Putamen (tissue), 1 donor: ENCODE data around the gene MICU1.
"Not testable (repeated sequence)": the region's sequence is repeated elsewhere in the genome, so short reads cannot be mapped to it uniquely, and the experiment has no call there.

Experiments used
- DNase-seq: peaks from one replicate; pipeline ENCODE4 v3.0.0-alpha.2; 2016; ENCODE audit warnings: low spot score

The MICU1 gene

DNA sequence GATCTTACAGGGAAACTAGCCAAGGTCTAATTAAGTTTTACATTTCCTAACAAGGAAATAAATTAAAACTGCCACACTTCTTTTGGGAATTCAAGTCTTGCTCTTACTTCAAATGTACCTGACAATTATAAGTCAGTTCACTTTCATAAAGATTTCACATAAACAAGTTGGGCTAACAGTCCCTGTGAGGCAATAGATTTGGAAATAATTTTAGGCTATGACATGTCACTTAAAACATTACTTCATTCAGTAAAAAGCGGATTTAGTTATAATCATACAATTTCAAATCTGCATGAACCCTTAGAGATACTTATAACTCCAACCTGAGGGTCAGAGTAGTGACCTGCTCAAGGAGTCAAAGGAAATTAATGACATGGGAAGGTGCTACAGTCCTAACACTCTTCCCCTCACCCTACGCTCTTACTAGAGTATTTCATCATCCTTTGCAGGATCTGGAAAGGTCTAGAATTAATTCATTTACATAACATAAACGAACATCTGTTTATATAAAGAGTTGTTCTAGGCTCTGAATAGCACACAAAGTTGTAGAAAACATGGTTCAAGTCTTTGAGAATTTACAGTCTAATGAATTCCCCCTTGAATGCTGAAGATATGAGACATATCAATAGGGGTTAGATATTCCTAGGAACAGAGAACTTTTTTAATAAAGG, 238.8 kb downstream of the MICU1 start:
- no peak for DNase-seq

DNA sequence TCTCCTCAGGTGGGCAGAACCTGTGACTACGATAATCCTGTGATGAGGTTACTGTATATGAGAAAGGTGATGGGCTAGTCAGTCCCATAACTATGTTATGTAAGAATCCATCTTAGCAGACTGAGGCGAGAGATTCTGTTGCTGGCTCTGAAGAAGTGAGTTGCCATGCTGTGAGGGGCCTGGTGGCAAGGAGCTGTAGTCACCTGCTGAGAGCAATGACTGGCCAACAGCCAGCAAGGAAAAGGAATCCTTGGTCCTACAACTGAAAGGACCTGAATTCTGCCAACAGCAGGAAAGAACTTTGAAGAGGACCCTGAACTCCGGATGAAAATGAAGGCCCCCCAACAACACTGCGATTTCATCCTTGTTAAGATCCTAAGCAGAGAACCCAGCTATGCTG, 240.2 kb downstream of the MICU1 start:
- no peak for DNase-seq

DNA sequence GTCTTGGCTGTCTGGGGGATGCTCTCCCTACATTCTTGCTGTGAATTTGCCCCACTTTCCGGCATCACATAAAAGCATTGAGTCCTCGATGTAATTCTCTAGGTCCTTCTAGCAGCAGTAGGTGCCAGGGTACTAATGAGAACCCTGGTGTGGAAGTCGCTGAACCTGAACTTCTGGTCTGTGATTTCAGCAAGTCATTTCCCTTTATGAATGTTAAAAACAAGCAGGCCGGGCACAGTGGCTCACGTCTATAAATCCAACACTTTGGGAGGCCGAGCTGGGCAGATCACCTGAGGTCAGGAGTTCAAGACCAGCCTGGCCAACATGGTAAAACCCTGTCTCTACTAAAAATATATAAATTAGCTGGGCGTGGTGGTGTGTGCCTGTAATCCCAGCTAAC, 240.9 kb downstream of the MICU1 start:
- not testable (repeated sequence) for DNase-seq

DNA sequence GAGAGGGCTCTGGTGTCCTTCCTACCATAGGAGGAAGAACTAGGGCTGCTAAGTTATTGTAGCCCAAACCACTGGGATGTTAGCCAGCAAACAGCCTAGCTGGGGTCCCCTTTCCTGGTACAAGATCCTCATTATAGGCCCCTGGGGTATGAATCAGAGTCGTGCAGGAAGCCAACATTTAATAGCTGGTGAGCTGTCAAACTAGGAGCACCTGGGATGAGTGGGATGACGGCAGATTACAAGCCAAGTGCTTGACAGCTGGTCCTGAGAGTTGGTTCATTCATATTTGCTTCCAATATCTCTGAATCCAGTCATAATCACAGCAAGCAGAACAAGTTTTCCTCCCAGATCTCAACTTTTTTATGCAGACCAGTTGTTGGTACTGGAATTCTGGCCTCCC, 246.1 kb downstream of the MICU1 start:
- DNase-seq = no peak

DNA sequence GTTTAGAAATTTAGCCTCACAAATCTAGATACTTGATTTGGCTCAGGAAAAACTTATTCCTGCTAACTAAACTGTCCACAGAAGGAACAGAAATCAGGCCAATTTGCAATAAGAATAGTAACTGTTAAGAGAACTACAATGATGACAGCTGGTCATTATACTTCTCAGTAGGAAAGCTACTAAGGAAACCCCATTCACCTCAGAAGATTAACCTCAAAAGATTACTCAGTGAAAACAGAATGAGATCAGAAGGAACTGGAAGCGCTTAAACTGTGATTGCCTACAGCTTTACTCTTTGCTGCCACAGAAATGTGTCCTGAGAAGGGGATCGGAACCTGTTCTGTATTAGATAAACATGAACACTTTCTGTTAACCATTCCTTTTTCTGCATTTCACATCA, 246.8 kb downstream of the MICU1 start:
- DNase-seq = no peak

DNA sequence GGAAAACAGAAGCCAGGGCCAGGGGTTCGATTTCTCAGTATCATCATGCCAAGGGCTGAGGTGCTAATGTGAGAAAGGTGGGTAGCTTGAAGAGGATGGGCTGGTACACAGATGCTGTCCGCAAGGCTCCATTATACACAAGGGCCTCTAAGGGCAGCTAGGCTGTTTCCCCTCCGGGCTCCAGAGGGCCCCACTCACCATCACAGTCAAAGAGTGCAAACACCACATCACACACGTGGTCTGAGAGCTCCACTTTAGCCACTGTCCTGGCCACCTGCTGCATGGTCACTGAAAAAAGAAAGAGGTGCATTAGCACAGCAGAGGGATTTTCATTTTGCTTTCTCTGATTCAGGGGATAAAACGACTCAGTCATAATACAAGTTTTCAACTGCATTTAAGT, 250.3 kb downstream of the MICU1 start:
- DNase-seq = peak; percentile 53

DNA sequence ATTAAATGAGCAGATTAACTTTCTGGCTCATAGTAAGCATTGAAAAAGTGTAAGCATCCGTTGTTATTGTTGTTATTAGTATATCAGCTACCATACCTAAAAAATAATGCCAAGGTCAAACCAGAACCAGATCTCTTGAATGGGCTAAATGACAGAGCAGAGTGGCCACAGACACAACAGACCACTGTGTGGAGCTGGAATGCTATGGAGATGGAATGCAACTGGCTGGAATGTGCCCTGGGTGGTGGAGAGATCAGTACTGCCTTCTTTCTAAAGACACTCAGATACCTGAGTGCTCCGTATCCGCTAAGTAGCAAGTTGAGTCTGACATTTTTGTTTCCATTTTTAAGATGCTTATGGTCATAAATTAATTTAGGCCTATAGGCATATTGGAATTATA, 250.7 kb downstream of the MICU1 start:
- peak; percentile 41 for DNase-seq

DNA sequence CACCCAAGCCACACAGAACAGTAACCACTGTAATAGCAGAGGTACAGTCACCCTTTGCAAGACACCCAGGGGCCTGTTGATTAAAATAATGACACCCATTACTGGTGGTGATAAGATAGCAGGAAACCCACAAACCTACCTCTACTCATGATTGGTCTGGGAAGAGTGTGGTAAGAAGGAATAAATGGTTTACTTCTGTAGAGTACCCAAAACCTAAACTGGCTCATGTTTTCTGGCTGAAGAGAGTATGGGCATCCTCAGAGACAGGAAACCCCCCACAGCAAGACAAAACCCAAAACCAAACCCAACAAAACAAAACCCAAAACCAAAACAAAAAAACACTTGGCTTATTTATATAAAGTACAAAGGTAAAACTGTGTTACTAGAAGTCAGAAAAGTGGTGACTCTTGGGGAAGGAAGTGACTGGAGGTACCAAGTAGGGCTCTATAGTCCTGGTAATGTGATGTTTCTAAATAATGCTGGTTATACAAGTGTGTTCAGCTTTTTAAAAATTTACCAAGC, 255.6 kb downstream of the MICU1 start:
- no peak for DNase-seq

DNA sequence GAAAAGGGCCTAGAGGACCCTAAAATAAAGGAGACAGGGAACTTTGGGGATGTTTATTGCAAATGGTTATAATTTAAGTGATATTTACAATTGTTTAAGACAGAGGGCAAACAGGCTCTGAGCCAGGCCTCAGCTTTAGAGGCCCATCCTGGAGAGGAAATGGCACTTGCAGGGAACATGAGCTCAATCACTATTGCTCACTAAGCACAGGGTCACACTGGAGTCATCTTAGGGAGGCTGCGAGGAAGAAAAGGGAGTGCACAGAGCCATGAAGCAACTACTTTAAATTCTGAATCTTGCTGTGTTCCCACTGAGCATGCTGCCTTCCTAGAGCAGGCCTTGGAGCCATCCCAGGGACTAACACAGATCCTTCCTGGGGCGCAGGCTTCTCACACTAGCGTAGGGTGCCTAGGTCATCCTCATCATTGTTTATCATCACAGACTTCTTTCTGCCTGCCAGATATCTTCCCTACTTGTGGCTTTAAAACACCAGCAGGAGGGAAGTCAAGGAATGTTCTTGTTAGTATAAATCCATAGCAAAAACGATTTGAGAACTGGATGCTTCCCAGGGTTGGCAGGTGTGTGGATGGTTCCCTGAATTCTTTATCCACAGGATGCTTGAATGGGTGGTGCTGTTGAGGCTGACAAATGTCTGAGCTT, 258.4 kb downstream of the MICU1 start:
- no peak for DNase-seq

DNA sequence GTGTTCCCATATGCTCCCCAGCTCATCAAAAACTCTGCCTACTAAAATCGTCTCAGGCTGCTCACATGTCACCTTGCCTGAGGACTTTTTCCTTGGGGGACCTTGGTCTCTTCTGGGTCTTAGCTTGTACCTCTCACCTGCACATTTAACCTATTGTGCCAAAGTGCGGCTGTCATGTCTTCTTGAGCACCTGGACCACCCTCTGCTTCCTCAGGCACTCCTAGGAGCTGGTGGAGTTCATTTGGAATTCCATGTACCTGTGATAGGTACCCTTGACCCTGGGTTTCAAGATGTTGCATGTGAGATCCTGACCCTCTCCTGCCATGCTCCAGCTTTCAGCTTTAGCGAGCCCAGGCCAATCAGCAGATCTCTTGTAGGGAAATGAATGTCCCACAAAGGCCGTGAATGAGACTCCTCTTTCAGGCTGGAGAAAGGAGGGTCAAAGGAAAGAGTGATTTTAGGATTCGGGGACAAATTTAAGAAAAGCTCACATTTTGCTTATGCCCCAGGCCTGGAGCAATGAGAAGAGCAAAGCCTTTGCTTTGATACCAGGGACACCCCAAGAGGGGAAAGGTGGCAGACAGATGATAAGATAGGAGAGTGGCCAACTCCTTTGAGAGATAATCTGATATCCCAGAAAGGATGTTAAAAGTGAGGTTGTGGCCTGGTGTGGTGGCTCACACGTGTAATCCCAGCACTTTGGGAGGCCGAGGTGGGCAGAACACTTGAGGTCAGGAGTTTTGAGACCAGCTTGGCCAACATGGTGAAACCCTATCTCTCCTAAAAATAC, 260.6 kb downstream of the MICU1 start:
- no peak for DNase-seq

DNA sequence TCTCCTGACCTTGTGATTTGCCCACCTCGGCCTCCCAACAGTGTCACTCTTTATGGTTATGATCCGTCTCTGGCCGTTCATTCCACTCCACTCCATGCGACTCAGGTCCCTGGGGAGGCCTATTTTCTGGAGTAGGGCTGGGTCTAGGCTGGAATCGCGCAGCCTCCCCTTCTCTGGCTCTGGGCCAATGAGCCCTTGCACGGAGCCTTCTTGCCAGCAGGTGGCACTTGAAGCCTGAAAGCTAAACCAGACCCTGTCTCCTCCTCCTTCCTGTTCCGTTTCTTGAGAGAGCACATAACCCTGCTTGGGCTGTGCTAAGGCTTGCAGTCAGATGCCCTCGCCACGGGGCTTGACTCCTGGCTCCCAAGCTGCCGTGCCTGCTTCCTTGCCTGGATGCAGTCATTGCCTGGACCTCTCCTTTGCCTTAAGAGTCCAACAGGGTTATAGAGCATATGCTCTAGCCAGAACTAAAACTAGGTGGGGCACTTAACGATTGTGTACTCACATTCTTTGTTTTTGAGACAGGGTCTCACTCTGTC, 261.6 kb downstream of the MICU1 start:
- peak; percentile 84 for DNase-seq

DNA sequence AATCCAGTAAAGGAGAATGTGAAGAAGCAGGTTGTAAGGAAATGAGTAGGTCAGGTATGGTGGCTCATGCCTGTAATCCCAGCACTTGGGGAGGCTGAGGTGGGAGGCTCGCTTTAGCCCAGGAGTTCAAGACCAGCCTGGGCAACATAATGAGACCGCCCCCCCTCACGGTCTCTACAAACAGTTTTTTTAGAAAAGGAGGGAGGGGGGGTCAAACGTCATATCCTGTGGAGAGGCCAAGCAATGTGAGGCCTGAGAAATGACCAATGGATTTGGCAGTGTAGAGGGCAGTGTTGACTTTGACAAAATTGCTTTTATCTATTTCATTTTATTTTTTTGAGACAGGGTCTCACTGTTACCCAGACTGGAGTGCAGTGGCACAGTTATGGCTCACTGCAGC, 268.9 kb downstream of the MICU1 start:
- no peak for DNase-seq

DNA sequence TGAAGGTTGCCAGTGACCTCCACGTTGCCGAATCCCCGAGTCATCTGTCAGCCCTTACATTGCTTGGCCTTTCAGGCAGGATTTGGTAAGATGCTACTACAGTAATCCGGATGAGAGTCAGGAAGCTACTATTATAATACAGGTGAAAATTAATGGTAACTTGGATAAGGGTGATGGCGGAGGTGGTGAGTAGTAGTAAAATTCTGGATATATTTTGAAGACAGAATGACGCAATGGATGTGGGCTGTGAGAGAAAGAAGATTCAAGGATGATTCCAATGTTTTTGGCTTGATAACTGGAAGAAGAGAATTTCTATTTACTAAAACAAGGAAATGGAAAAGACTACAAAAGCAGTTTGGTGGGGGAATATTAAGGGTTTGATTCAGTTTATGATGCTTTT, 269.8 kb downstream of the MICU1 start:
- DNase-seq = peak; percentile 56

DNA sequence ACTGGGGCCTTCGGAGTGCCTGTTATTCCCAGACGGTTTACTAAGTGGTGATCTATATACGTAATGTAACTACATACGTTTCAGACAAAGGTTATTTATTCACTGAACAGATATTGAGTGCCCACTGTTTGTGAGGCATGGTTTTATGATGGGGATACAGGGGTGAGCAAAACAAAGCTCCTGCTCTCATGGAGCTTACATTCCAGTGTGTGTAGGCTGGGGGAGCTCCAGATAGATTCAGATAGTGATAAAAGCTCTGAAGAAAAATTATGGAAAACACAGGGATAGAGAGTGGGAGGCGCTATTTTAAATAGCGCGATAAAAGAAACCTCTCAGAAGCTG, 270.7 kb downstream of the MICU1 start:
- DNase-seq = no peak

DNA sequence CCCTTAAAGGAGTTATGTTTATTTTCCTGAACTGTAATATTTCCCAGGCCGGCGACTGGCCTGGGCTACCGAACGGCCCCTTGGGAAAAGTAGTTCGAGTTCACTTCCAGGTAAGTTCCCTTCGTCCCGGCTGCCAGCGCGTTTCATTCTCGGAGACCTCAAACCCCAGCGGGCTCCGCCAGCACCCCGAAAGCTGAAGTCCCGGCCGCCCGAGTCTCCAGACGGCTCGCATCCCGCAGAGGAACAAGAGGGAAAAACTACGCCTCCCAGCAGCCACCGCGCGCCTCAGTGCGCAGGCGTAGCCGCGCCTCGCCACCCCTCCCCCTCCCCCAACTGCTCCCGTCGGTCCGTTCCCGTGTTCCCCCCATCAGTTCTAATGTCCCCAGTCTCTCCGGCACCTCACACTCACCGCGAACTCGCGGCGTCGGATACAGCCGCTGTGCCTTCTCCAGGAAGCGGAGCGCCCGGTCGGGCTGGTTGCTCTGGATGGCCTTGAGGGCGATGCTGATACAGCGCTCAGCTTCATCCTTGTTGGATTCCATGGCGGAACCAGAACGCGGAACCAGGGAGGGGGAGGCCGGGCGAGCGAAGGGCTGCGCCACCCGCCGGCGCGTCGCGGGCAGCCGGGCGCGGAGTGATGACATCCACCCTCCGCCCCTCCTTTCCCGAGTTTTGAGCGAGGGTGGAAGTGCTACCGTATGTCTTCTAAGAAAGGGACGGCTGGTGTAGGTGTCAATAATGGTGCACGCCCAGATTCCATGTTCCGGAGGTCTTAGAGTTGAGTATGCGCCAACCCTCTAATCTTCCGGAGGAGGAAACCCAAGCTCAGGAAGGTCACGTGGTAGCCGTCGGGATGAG, 271.3 kb downstream of the MICU1 start, which contains the start of gene DNAJB12:
DNAJB12 (minus strand) TSS at position 564 of the 858 bp plus-strand sequence; CDS start at position 542, 22 bp downstream.
- peak; percentile 93 for DNase-seq

DNA sequence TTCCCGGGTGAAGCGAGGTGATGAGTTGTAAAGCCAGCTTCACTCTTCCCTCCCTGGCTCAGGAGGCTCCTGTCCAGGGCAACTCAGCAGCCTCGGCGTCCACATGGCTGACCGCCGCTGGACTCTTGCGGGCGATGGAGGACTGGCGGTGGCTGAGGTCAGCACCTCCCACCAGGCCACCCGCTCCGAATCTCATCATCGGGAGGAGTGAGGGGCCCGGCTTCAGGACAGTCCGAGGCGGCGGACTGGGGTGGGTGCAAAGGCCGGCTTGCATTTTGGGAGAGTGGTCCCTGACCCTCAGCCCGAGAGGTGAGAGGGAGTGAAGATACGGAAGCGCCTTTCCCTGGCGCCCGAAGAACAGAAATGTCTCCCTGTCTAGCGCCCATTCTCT, 271.9 kb downstream of the MICU1 start:
- no peak for DNase-seq

DNA sequence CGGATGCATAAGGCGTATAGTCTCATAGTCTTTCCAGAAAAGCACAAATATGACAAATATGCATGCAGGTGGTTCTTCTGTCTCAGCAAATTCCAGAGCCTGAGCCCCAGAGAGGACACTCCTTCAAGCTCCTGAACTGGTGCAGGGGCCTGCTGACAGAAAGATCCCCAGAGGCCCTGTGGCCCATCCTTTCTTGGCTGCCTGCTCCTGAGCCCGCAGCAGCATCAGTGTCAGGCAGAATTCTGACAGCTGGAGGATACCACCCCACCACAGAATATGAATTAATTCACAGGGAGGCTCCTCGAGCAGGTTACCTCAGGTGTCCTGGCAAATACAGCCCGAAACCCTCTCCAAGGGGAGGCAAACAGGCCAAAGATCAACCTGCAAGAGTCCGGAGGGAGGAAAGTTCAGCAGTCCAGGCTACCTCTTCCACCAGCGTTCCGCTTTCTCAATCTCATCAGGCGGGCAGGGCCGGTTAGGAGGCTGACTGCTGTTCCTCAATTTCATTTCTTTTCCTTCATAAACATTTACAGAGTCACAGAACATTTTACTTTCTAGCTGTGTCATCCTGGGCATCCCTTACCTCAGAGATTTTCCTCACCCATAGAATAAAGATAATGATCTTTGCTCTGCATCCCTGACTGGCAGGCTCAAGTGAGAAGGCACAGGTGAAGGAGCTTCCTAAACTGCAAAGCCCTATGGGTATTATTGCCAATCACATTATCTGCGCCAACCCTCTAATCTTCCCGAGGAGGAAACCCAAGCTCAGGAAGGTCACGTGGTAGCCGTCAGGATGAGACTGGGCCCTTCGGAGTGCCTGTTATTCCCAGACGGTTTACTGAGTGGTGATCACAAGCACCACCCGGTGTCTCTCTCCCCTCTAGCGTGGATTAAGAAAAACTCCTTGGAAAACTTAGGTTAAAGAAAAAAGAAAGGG, 272.6 kb downstream of the MICU1 start:
- DNase-seq = no peak

DNA sequence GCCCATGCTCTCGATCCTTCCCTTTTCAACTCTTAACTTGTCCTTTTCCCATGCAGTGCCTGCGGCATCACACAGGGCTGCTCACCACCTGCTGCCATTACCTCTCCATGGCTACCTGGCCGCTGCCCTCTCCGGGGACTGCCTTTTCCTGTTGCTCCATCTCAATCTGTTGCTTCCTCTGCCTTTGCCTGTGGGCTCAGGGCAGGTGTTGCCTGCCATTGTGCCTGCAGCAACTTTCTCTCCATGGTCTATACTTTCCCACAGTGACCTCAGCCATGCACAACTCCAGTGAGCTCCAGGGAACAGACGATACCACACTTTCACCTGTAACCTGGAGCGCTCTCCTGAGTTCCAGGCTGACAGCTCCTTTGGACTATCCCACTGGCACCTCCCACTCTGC, 274.4 kb downstream of the MICU1 start:
- no peak for DNase-seq

DNA sequence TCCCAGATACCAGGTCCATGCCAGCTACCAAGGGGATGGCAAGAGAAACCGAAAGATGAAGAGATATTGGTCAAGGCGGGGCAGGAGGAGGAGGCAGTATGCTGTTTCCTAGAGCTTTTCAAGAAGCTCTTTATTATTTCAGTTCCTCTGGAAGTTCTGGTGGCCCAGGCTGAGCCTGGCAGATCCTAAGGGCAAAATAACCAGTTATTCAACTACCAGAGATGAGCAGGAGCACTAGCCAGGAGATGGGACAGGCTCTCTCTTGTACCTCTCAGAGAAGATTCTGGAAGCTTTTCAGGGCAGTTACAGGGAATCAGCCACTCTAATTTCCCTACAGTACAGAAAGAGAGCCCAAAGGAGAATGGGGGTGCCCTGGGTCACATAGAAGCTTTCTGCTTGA, 276.4 kb downstream of the MICU1 start:
- no peak for DNase-seq

DNA sequence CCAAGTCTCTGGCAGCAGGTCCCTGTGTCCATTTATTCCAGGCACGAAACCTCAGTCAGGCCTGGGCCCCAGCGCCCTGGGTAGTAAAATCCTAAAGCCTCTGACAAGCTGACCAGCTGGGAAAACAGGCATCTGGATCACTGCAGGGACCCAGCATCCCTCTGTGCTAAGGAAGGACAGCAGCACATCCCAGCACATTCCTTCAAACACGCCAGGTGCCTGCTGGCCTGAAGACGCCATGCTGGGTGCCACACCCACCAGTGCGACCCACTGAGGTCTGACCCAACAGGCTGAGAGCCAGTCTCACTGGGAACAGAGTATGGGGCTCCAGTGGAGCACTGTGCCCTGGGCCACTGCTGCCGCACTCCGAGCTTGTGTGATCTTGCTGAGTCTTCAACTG, 277.6 kb downstream of the MICU1 start:
- DNase-seq = no peak

DNA sequence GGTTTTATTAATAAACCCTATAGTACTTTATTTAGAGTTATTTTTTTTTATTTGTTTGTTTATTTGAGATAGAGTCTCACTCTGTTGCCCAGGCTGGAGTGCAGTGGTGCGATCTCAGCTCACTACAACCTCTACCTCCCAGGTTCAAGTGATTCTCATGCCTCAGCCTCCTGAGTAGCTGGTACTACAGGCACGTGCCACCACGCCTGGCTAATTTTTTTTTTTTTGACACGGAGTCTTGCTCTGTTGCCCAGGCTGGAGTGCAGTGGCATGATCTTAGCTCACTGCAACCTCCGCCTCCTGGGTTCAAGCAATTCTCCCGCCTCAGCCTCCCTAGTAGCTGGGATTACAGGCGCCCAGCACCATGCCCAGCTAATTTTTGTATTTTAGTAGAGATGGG, 279.8 kb downstream of the MICU1 start:
- not testable (repeated sequence) for DNase-seq
